ENCODE results near the gene CTNNAL1.

DNA sequence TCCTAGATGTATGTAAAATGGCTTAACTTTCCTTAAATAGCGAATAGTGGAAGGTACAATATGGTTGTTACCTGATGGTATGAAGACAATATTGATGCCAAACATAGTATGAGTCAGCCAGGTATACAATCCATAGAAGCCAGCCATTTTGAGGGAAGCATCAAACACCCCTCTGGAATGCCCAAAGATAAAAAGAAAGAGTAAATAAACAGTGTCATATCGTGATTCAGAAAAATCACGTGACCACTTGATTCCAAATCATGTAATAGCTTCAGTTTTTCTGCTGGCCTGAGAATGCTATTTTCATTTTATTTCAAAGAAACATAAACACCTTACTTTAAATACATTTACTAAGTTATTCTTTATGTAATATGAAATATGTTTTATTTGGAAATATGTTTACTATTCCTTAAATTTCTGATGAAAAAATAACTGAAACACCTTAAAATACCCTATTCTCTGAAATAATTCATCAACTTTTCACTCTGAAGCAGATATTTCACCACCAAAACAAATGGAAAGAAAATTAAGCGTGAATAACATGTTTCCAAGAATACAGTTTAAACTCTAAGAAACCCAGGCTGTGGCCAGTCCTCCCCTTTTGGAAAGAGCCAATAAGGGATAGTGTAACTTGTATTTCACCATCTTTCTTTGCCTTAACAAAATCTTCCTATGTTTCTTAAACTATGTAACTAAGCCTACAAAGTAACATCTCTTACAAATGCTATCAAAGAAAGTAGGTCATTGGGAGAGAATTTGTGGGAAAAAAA lies 24.8 kb upstream of the CTNNAL1 start:
- TF ChIP-seq EZH2 (IDR thresholded peaks at IDR 0.05; ENCODE audit: borderline replicate concordance, low read length) = no peak
- TF ChIP-seq CTCF (IDR thresholded peaks at IDR 0.05; ENCODE audit: low read length) = no peak

Measured in OCI-LY1 (cell line).